Measurements from ENCODE around the gene TMEM120B.

Gene TMEM120B

GRCh38 chr12:121774968-121775474 is 62.5 kb downstream of the TMEM120B start:
- H4K20me1 ChIP-seq (ENCODE audit: control insufficient read depth, insufficient read depth, low read depth, low read length): no peaks in the 10 kb centered on the region
- peaks cover 5% of the 10 kb centered on the region; the same call in 1 of the 2 replicates for H3K36me3 ChIP-seq (ENCODE audit: control insufficient read depth, low read length)
- H3K9me2 ChIP-seq (replicated peaks; ENCODE audit: control insufficient read depth, low read length): no peaks in the 10 kb centered on the region
- H3K4me2 ChIP-seq (ENCODE audit: low read length): no peak overlapping the region
- H3K4me1 ChIP-seq (ENCODE audit: control insufficient read depth, low read length): peaks cover 21% of the 10 kb centered on the region
- H3F3A ChIP-seq (ENCODE audit: control insufficient read depth, insufficient read depth): no peaks in the 10 kb centered on the region
- H3K79me2 ChIP-seq (ENCODE audit: control insufficient read depth, low read length): no peaks in the 10 kb centered on the region
- no peaks in the 10 kb centered on the region for H3K9me3 ChIP-seq (ENCODE audit: control insufficient read depth, insufficient read depth, low read length)
- H3K4me3 ChIP-seq (ENCODE audit: low read length): no peak overlapping the region
- H3K27me3 ChIP-seq (ENCODE audit: control insufficient read depth, low read length): no peaks in the 10 kb centered on the region
- TF ChIP-seq, protein P1, sequence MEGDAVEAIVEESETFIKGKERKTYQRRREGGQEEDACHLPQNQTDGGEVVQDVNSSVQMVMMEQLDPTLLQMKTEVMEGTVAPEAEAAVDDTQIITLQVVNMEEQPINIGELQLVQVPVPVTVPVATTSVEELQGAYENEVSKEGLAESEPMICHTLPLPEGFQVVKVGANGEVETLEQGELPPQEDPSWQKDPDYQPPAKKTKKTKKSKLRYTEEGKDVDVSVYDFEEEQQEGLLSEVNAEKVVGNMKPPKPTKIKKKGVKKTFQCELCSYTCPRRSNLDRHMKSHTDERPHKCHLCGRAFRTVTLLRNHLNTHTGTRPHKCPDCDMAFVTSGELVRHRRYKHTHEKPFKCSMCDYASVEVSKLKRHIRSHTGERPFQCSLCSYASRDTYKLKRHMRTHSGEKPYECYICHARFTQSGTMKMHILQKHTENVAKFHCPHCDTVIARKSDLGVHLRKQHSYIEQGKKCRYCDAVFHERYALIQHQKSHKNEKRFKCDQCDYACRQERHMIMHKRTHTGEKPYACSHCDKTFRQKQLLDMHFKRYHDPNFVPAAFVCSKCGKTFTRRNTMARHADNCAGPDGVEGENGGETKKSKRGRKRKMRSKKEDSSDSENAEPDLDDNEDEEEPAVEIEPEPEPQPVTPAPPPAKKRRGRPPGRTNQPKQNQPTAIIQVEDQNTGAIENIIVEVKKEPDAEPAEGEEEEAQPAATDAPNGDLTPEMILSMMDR (IDR thresholded peaks at IDR 0.05; ENCODE audit: low read depth, low read length, poor library complexity, severe bottlenecking): no peak
- TF ChIP-seq EZH2phosphoT487 (IDR thresholded peaks at IDR 0.05; ENCODE audit: borderline replicate concordance, low read length): no peak
- H3K27ac ChIP-seq (ENCODE audit: low read depth, low read length): no peak overlapping the region

DNA sequence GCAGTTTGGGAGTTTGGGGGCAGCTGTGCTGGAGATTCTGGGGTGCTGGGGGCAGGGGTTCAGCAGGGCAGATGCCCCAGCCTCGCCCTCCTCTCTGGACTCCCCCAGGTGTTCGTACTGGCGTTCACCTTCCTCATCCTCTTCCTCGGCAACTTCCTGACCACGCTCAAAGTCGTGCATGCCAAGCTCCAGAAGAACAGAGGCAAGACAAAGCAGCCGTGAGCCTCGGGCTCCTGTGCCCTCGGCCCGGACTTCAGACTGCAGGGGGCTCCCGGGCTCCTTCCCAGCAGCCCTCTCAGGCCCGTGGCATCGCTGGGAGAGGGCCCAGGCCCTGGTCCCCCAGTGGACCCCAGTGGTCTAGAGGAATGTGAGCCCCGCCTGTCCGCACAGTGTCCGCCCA is 62.9 kb downstream of the TMEM120B start:
- no peaks in the 10 kb centered on the region for H4K20me1 ChIP-seq (ENCODE audit: control insufficient read depth, insufficient read depth, low read depth, low read length)
- no peak overlapping the region for H3K4me3 ChIP-seq (ENCODE audit: low read length)
- no peaks in the 10 kb centered on the region for H3K9me2 ChIP-seq (replicated peaks; ENCODE audit: control insufficient read depth, low read length)
- no peaks in the 10 kb centered on the region for H3K9me3 ChIP-seq (ENCODE audit: control insufficient read depth, insufficient read depth, low read length)
- H3K79me2 ChIP-seq (ENCODE audit: control insufficient read depth, low read length): no peaks in the 10 kb centered on the region
- no peak overlapping the region for H3K27ac ChIP-seq (ENCODE audit: low read depth, low read length)
- peaks cover 5% of the 10 kb centered on the region; the same call in 1 of the 2 replicates for H3K36me3 ChIP-seq (ENCODE audit: control insufficient read depth, low read length)
- H3F3A ChIP-seq (ENCODE audit: control insufficient read depth, insufficient read depth): no peaks in the 10 kb centered on the region
- peaks cover 21% of the 10 kb centered on the region for H3K4me1 ChIP-seq (ENCODE audit: control insufficient read depth, low read length)
- H3K27me3 ChIP-seq (ENCODE audit: control insufficient read depth, low read length): no peaks in the 10 kb centered on the region
- no peak for TF ChIP-seq EZH2phosphoT487 (IDR thresholded peaks at IDR 0.05; ENCODE audit: borderline replicate concordance, low read length)
- TF ChIP-seq, protein P1 (IDR thresholded peaks at IDR 0.05; ENCODE audit: low read depth, low read length, poor library complexity, severe bottlenecking): no peak
- no peak overlapping the region for H3K4me2 ChIP-seq (ENCODE audit: low read length)

DNA sequence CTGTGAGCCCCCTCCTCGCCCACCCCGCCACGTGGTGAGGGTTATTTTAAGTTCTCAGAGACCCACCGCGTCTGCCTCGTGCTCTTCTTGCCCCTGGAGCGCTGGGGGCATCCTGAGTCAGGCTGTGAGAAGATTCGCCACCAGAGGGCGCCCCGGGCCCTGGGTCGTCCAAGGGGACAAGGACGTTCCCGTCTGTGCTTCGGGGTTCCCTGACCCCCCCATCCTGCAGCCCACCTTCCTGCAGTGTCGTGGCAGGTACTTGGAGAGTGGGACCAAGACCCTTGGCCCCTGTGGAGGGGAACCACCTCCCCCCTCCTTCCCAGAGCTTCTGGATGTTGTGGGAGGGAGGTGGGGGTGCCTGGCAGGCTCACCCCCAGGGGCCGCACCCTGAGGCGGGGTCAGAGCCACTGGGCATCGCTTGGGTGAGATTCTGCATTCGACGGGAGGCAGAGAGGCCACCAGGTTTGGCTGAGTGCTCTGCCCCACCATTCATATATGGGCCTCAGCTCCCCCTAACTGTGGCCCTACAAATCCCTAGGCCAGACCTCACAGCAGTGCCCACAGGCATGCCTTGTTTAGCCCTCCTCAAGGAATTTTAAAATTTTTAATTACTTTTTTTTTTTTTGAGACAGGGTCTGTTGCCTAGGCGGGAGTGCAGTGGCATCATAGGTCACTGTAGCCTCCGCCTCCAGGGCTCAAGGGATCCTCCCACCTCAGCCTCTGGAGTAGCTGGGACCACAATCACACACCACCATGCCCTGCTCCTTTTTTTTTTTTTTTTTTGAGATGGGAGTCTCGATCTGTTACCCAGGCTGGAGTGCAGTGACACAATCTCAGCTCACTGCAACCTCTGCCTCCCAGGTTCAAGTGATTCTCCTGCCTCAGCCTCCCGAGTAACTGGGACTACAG is 63.9 kb downstream of the TMEM120B start:
- TF ChIP-seq EZH2phosphoT487 (IDR thresholded peaks at IDR 0.05; ENCODE audit: borderline replicate concordance, low read length): no peak
- TF ChIP-seq, protein P1 (IDR thresholded peaks at IDR 0.05; ENCODE audit: low read depth, low read length, poor library complexity, severe bottlenecking): peak; percentile 94
- H3K27ac ChIP-seq (ENCODE audit: low read depth, low read length): no peak overlapping the region
- H3K4me2 ChIP-seq (ENCODE audit: low read length): peak overlapping the region; percentile 36

More for the DNA sequence above, 63.9 kb downstream of the TMEM120B start:
- H3K9me3 ChIP-seq (ENCODE audit: control insufficient read depth, insufficient read depth, low read length): no peaks in the 10 kb centered on the region
- H3K27me3 ChIP-seq (ENCODE audit: control insufficient read depth, low read length): no peaks in the 10 kb centered on the region
- no peaks in the 10 kb centered on the region for H3F3A ChIP-seq (ENCODE audit: control insufficient read depth, insufficient read depth)
- peaks cover 24% of the 10 kb centered on the region for H3K4me1 ChIP-seq (ENCODE audit: control insufficient read depth, low read length)
- H3K79me2 ChIP-seq (ENCODE audit: control insufficient read depth, low read length): no peaks in the 10 kb centered on the region; the same call in 1 of the 2 replicates
- H3K4me3 ChIP-seq (ENCODE audit: low read length): no peak overlapping the region
- H3K9me2 ChIP-seq (replicated peaks; ENCODE audit: control insufficient read depth, low read length): no peaks in the 10 kb centered on the region
- H3K36me3 ChIP-seq (ENCODE audit: control insufficient read depth, low read length): peaks cover 5% of the 10 kb centered on the region; the same call in 1 of the 2 replicates
- H4K20me1 ChIP-seq (ENCODE audit: control insufficient read depth, insufficient read depth, low read depth, low read length): no peaks in the 10 kb centered on the region

All from DOHH2 (cell line).